Measurements from ENCODE around the gene RUFY1. TPM values are rescaled to one million over a fixed set of nuclear protein-coding genes. Genes with fewer than 3 reads are reported as not detected.

Gene RUFY1
- total and polyA plus RNA-seq, 2 of the 13 experiments (the other 11 are each of a cell fraction or from before 2014, with no cell fraction given) = 19.9 to 31.9 TPM

- POLR2A ChIA-PET = interaction anchor here (1.0 to 6.5 kb wide), 3 partner anchors 10 to 67 kb away, joined by 3 to 102 read pairs (median 3); partner anchors contain the start of genes CBY3 and HNRNPH1
- Histone ChIP-seq H3K9me3 (ENCODE audit: low read length) (no peaks in the 10 kb centered on the region), H3K4me3 (replicated peaks in 1 of 3; ENCODE audit: insufficient read depth in 1 of 3, low read depth in 2 of 3, low read length in 3 of 3) (no peak overlapping the region), H4K20me1 (ENCODE audit: insufficient read depth, low read length) (peaks cover 74% of the 10 kb centered on the region), H3K4me2 (ENCODE audit: low read depth, low read length) (no peak overlapping the region), H3K27me3 (ENCODE audit: control insufficient read depth in 1 of 2, insufficient read depth in 2 of 2, low read length in 2 of 2) (no peaks in the 10 kb centered on the region), H3K9ac (ENCODE audit: insufficient read depth, low read depth, low read length) (no peak overlapping the region), H3K36me3 (replicated peaks in 1 of 2; ENCODE audit: control insufficient read depth in 1 of 2, insufficient read depth in 2 of 2, low read length in 2 of 2) (peaks cover 24 to 90% of the 10 kb centered on the region in 2 experiments), H3K27ac (ENCODE audit: extremely low read length, insufficient read depth, low read length) (no peak overlapping the region), H2AFZ (ENCODE audit: low read length) (no peak overlapping the region), H3K4me1 (ENCODE audit: insufficient read depth, low read length) (peaks cover 70% of the 10 kb centered on the region), H3K79me2 (ENCODE audit: insufficient read depth, low read length) (peaks cover 30% of the 10 kb centered on the region)
- FAIRE-seq (no peak), ATAC-seq (no peak), DNase-seq (ENCODE audit: low spot score) (no peak)
- CTCF ChIA-PET (ENCODE audit: low intra/inter-chr PET ratio, low total read pairs) = no interaction called here
- intact Hi-C loops (cut with micrococcal nuclease; ENCODE audit: unreplicated experiment) = no loop called here
- 90% methylated on average over 7 of the region's 8 CpGs for WGBS (ENCODE audit: low lambda C conversion rate)
- in situ Hi-C loops (cut with HindIII; ENCODE audit: extremely low pct_ligation_motif_present, low pct_unique_long_range_greater_than_20kb) = no loop called here
- no TSS peak for BruUV-seq (replicated peaks)
- TF ChIP-seq KAT2B (IDR thresholded peaks at IDR 0.05; ENCODE audit: borderline replicate concordance, low read depth, low read length) (no peak), ZNF281 (CRISPR knock-in tag; IDR thresholded peaks at IDR 0.05; ENCODE audit: borderline replicate concordance) (no peak), SMAD1 (CRISPR knock-in tag; IDR thresholded peaks at IDR 0.05; ENCODE audit: borderline replicate concordance, low read depth) (no peak), RBFOX2 (IDR thresholded peaks at IDR 0.05; ENCODE audit: low read depth, low read length) (peak; percentile 59), HNF1B (CRISPR knock-in tag; IDR thresholded peaks at IDR 0.05) (no peak), MIXL1 (CRISPR knock-in tag; IDR thresholded peaks at IDR 0.05) (no peak), ZFP37 (CRISPR knock-in tag; IDR thresholded peaks at IDR 0.05; ENCODE audit: borderline replicate concordance) (no peak), SMAD9 (CRISPR knock-in tag; IDR thresholded peaks at IDR 0.05) (no peak), KDM4B (CRISPR knock-in tag; IDR thresholded peaks at IDR 0.05) (no peak), YY1 (IDR thresholded peaks at IDR 0.05; ENCODE audit: insufficient read depth, insufficient replicate concordance, low read depth, low read length) (no peak), ZNF296 (CRISPR knock-in tag; conservative IDR thresholded peaks at IDR 0.05) (0 out of 2 replicates have a peak, but pooled peaks have one; percentile 57), POLR2AphosphoS2 (IDR thresholded peaks at IDR 0.05; ENCODE audit: low read depth, low read length) (peak; percentile 91), ZNF256 (CRISPR knock-in tag; conservative IDR thresholded peaks at IDR 0.05) (0 out of 2 replicates have a peak, but pooled peaks have one; percentile 20), MAFK (conservative IDR thresholded peaks at IDR 0.05 in 1 of 2, IDR thresholded peaks at IDR 0.05 in 1 of 2; ENCODE audit: low read length in 2 of 2) (no peak), RBM22 (optimal IDR thresholded peaks at IDR 0.05; ENCODE audit: low read length) (peak; percentile 100), HNRNPUL1 (IDR thresholded peaks at IDR 0.05; ENCODE audit: low read depth, low read length) (no peak), SRSF1 (optimal IDR thresholded peaks at IDR 0.05; ENCODE audit: low read depth, low read length) (no peak), ZC3H4 (CRISPR knock-in tag; IDR thresholded peaks at IDR 0.05; ENCODE audit: borderline replicate concordance) (no peak; the same call in 1 of the 2 replicates), REXO4 (CRISPR knock-in tag; IDR thresholded peaks at IDR 0.05; ENCODE audit: borderline replicate concordance) (no peak), MXD3 (CRISPR knock-in tag; IDR thresholded peaks at IDR 0.05) (no peak), GTF3A (CRISPR knock-in tag; conservative IDR thresholded peaks at IDR 0.05) (no peak)
Measured at GRCh38 chr5:179613460-179614071, 63.2 kb downstream of the RUFY1 start.
